PC-9 (cell line): ENCODE data around the gene JMJD6. TPM values are rescaled to one million over a fixed set of nuclear protein-coding genes. Genes with fewer than 3 reads are reported as not detected.

Experiments used
- BruUV-seq: library from RNA; stranded (reverse); fragments of 400-500 nt; replicated peaks from 2 replicates; lab custom pipeline; 2021; lab: Mats Ljungman, UMichigan
- CTCF ChIA-PET: fragments of 300-600 bp; sonication (Branson Sonifier 250); formaldehyde crosslinking; loops from one replicate; lab custom pipeline; 2022; ENCODE audit warnings: antibody characterized with exemption; lab: Charles Lee
- POLR2A ChIA-PET: fragments of 300-600 bp; sonication (Branson Sonifier 250); formaldehyde crosslinking; loops from one replicate; lab custom pipeline; 2022; ENCODE audit warnings: antibody characterized with exemption; ENCODE audit not compliant: unreplicated experiment; lab: Charles Lee
- DNase-seq, 2 experiments: peaks; one replicate each; pipeline versions ENCODE4 v3.0.0 to v3.0.0-alpha.2; 2015 to 2022; ENCODE audit warnings: mixed read lengths in 1 of 2
- H2AFZ ChIP-seq: fragments of 200-600 bp; sonication (generic); 2 replicates; pipeline ENCODE4 v1.8.1; 2017; ENCODE audit warnings: antibody characterized with exemption
- H3F3A ChIP-seq: fragments of 200-600 bp; sonication (generic); 2 replicates; pipeline ENCODE4 v1.8.1; 2017; ENCODE audit warnings: antibody characterized with exemption, mild to moderate bottlenecking, low read depth; ENCODE audit not compliant: insufficient read depth
- H3K27ac ChIP-seq: fragments of 200-600 bp; sonication (generic); 2 replicates; pipeline ENCODE4 v1.6.1; 2016; ENCODE audit warnings: mixed run types
- H3K27me3 ChIP-seq: fragments of 200-600 bp; sonication (generic); 2 replicates; pipeline ENCODE4 v1.6.1; 2016; ENCODE audit warnings: low read depth, mixed run types; ENCODE audit not compliant: insufficient read depth
- H3K36me3 ChIP-seq: fragments of 200-600 bp; sonication (generic); 2 replicates; pipeline ENCODE4 v1.6.1; 2016; ENCODE audit warnings: low read depth, mixed run types
- H3K4me1 ChIP-seq: fragments of 200-600 bp; sonication (generic); replicated peaks from 2 replicates; pipeline ENCODE4 v1.6.1; 2016; ENCODE audit warnings: mixed run types; ENCODE audit not compliant: insufficient read depth
- H3K4me2 ChIP-seq: fragments of 200-600 bp; sonication (generic); 2 replicates; pipeline ENCODE4 v1.6.1; 2017; ENCODE audit warnings: mixed run types
- H3K4me3 ChIP-seq: fragments of 200-600 bp; sonication (generic); 2 replicates; pipeline ENCODE4 v1.6.1; 2016; ENCODE audit warnings: mixed run types
- H3K79me2 ChIP-seq: fragments of 200-600 bp; sonication (generic); 2 replicates; pipeline ENCODE4 v1.6.1; 2017; ENCODE audit warnings: low read depth, mixed run types
- H3K9me2 ChIP-seq: fragments of 200-600 bp; sonication (generic); 2 replicates; pipeline ENCODE4 v1.8.1; 2017; ENCODE audit warnings: mild to moderate bottlenecking; ENCODE audit not compliant: insufficient read depth
- H3K9me3 ChIP-seq: fragments of 200-600 bp; sonication (generic); 2 replicates; pipeline ENCODE4 v1.8.1; 2016; ENCODE audit warnings: low read depth; ENCODE audit not compliant: insufficient read depth
- H4K20me1 ChIP-seq: fragments of 200-600 bp; sonication (generic); 2 replicates; pipeline ENCODE4 v1.8.1; 2017; ENCODE audit not compliant: insufficient read depth
- CTCF ChIP-seq: fragments of 200-600 bp; sonication (generic); conservative IDR thresholded peaks from 2 replicates; pipeline ENCODE4 v1.6.1; 2017; ENCODE audit warnings: mixed run types, antibody characterized with exemption, mild to moderate bottlenecking, moderate library complexity
- EZH2 ChIP-seq: fragments of 200-600 bp; sonication (generic); IDR thresholded peaks from 2 replicates; pipeline ENCODE4 v1.8.0; 2017; ENCODE audit warnings: antibody characterized with exemption, low read depth
- intact Hi-C: fragments of 100-400 bp; cut with micrococcal nuclease; formaldehyde crosslinking; loops from one replicate; pipeline ENCODE4 v1.10.0; 2022; ENCODE audit not compliant: unreplicated experiment
- total RNA-seq: library from RNA; stranded (reverse); gene quantifications from 2 replicates; pipeline ENCODE4 v1.2.3, GENCODE V29; 2021

Gene JMJD6
- total RNA-seq, 1 experiment from 2014 or later, result 25.2 TPM

GRCh38 chr17:76753061-76753961 is 26.9 kb upstream of the JMJD6 start:
- Histone ChIP-seq H3F3A (no peaks in the 10 kb centered on the region), H3K4me3 (no peak overlapping the region), H3K27me3 (no peaks in the 10 kb centered on the region), H3K4me2 (no peak overlapping the region), H2AFZ (no peak overlapping the region), H3K27ac (no peak overlapping the region), H3K36me3 (no peaks in the 10 kb centered on the region), H3K9me3 (no peaks in the 10 kb centered on the region), H3K9me2 (no peaks in the 10 kb centered on the region), H3K4me1 (no peaks in the 10 kb centered on the region), H4K20me1 (no peaks in the 10 kb centered on the region), H3K79me2 (no peaks in the 10 kb centered on the region)
- CTCF ChIA-PET, result interaction anchor here (0.6 kb wide), 1 partner anchor 335 kb away, joined by 5 read pairs; no protein-coding TSS in a partner anchor
- intact Hi-C loops, result no loop called here
- POLR2A ChIA-PET, result no interaction called here
- TF ChIP-seq CTCF (no peak), EZH2 (no peak)
- BruUV-seq, result no TSS peak
- DNase-seq, result no peak

GRCh38 chr17:76752006-76752405 is 25.6 kb upstream of the JMJD6 start:
- intact Hi-C loops, result no loop called here
- CTCF ChIA-PET, result no interaction called here
- H3K4me2 ChIP-seq, result no peak overlapping the region
- H3K79me2 ChIP-seq, result no peaks in the 10 kb centered on the region
- no peak overlapping the region for H3K27ac ChIP-seq
- no peaks in the 10 kb centered on the region for H3K9me3 ChIP-seq
- no TSS peak for BruUV-seq
- no peaks in the 10 kb centered on the region for H3K27me3 ChIP-seq
- DNase-seq, result no peak
- H4K20me1 ChIP-seq, result no peaks in the 10 kb centered on the region
- no peaks in the 10 kb centered on the region for H3F3A ChIP-seq
- no peaks in the 10 kb centered on the region for H3K36me3 ChIP-seq
- no peak overlapping the region for H2AFZ ChIP-seq
- no peak overlapping the region for H3K4me3 ChIP-seq
- no peak for TF ChIP-seq EZH2
- no peak for TF ChIP-seq CTCF
- H3K9me2 ChIP-seq, result no peaks in the 10 kb centered on the region
- no peaks in the 10 kb centered on the region for H3K4me1 ChIP-seq
- POLR2A ChIA-PET, result no interaction called here

- Histone ChIP-seq H3K9me3 (no peaks in the 10 kb centered on the region), H3K79me2 (no peaks in the 10 kb centered on the region), H3K4me2 (no peak overlapping the region), H3K36me3 (no peaks in the 10 kb centered on the region), H4K20me1 (no peaks in the 10 kb centered on the region), H2AFZ (no peak overlapping the region), H3K27me3 (no peaks in the 10 kb centered on the region), H3K27ac (no peak overlapping the region), H3K4me1 (no peaks in the 10 kb centered on the region), H3K4me3 (no peak overlapping the region), H3F3A (no peaks in the 10 kb centered on the region), H3K9me2 (no peaks in the 10 kb centered on the region)
- ChIA-PET POLR2A (no interaction called here), CTCF (no interaction called here)
- DNase-seq, result no peak
- TF ChIP-seq EZH2 (no peak), CTCF (no peak)
- intact Hi-C loops, result no loop called here
- no TSS peak for BruUV-seq
Measured at GRCh38 chr17:76751416-76751993, 25.1 kb upstream of the JMJD6 start.
